Erythroblast (primary cell): Measurements from ENCODE around the gene CYSRT1.

ENCODE experiments used
- GATA1 ChIP-seq: IDR thresholded peaks from 2 replicates; pipeline ENCODE4 v1.6.1; 2011; ENCODE audit warnings: low read depth, mild to moderate bottlenecking, control low read depth, low read length, moderate library complexity
- POLR2A ChIP-seq: IDR thresholded peaks from 2 replicates; pipeline ENCODE4 v1.6.1; 2011; ENCODE audit warnings: mild to moderate bottlenecking, low read length

- TF ChIP-seq POLR2A, result no peak
- no peak for TF ChIP-seq GATA1
Measured at GRCh38 chr9:137221095-137221505, 3.9 kb upstream of the CYSRT1 start.
